IPS-11a (cell line): ENCODE measurements around the gene UST.
"Not testable (repeated sequence)": the region's sequence is repeated elsewhere in the genome, so short reads cannot be mapped to it uniquely, and the experiment has no call there.

Experiments used
- H3K4me3 ChIP-seq: one replicate; pipeline ENCODE4 v1.5.1; 2013; ENCODE audit warnings: low read depth, low read length, control low read depth

Gene UST

DNA sequence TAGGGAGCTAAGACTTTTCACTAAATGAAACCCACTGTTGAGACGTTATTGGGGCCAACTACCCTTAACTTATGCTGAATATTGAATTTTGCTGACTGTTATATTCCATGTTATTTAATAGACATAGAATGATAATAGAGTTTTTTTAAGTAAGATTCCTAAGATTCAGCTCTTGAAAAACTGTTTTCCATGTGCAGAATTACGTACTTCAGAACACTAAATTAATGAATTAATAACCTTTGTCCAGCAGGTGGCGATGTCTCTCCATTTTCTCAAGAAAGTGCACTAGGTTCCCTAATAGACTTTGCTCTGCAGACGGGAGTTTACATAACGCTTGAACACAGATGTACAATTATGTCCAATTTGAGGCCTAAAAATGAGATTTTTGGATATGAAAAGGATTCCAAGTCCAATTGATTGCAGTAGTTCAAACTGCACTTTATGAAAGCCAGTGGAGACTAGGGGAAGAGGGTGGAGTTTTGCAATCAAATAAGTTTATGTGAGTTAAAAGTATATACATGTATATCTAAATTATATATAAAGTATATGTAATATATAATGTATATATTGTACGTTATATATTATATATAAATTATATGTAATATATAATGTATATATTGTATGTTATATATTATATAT lies 282.1 kb downstream of the UST start:
- H3K4me3 ChIP-seq, result no peak overlapping the region

DNA sequence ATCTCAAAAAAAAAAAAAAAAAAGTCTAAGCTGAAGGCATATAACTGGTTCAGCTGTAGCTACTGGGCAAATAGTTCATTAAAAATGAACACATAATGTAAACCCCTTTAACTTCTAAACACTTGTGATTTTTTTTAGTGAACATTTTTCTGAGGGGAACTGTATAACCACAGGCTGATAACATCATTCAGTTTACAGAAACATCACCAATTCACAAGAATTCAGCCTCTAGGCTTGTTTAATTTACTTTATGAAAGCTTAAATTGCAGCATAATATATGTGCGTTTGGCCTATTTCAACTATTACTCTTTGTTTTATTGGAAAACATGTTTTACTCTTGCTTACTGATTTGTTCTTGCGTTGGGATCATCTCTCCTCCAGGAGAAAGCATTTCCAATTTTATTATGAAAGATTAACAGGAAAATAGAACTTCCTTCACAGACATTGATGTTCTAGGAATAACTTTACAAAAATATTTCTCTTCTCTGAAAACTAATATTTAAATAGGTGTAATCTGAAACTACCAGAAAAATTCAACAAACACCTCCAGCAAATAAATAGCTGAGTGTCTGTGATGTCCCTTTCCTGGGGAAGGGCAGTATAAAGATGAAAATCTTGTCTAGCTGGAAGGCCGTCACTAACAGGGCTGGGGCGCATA lies 284.5 kb downstream of the UST start:
- H3K4me3 ChIP-seq, result no peak overlapping the region

DNA sequence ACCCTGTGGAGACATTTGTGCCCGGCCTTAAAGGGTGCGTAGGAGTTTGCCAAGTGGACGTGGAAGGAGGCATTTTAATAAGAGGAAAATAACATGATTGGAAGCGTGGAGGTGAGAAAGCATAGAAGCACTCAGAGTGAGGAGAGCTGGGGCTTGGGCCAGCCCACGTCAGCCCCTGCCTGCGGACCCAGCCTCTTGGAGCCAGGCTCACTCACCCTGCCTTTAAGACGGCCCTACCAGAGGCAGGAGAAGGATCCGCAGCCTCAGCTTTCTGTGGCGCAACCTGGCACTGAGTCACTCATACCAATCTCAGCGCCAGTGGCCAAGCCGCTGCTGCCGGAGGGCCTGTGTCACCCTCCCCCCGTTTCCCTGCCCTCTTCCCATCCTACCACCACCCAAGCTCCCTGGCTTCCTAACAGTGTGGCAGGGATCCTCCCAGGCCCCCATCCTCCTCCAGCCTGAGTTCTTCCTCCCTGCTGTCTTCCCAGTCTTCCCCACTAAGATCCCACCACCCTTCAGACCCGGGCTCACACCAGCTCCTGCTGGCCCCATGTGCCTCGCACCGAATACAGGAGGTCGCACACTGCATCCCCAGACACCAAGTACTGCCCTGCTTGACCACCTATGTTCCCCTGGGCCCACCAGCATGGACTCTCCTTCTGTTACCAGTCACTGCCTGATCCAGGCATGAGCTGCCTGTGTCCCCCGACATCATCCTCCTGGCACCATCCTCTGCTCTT lies 285.2 kb downstream of the UST start:
- H3K4me3 ChIP-seq, result no peak overlapping the region

DNA sequence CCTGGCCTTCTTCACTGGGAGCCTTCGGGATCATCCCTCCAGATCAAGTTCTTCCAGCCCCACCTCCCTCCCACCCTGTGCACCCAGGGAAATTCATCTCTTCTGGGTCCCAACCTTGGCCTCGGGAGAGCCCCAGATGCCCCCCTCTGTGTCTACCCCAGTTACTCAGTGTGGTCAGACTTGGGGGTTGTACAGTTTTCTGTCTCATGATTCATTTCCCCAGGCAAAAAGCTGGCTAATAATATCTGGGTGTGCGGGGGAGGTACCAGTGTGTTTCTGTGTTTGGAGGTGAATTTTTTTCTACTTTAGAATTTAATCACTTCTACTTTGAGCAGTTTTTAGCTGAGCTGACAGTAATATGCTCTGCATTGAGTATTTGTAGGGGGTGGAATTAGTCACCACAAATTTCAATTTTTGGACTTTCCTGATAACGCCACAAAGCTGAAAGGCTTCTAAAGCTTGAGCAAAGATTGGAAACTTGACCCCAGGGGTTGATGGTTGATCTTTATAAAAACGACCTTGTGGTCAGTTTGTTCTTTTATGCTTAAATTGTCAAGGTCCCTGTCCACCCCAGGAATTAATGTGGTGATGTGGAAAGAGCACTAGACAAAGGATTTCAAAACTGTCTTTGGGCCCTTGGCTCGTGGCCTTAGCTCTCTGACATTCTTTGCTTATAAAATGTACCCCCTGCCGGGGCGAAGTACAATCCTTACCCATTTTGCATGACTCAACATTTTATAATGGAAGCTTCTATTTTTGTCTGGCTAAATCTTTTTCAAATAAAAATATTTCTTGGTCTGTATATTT lies 286.0 kb downstream of the UST start:
- no peak overlapping the region for H3K4me3 ChIP-seq

DNA sequence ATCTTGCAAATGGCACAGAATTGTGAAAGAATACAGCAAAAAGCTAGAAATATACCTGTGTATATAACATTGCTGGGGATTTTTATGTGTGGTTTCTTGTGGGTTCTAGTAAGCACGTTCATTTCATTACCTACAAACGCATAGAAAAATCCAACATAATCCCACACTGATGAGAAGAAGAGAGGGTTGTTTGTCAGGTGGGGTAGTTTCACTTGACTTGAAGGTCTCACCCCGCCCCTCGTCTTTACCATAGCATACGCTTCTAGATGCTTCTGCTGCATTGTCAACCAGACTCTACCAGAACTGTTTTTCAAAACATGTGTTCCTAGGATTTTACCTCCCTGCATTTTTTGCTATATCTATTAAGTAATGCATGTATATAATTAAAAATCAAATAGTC lies 286.6 kb downstream of the UST start:
- no peak overlapping the region for H3K4me3 ChIP-seq

DNA sequence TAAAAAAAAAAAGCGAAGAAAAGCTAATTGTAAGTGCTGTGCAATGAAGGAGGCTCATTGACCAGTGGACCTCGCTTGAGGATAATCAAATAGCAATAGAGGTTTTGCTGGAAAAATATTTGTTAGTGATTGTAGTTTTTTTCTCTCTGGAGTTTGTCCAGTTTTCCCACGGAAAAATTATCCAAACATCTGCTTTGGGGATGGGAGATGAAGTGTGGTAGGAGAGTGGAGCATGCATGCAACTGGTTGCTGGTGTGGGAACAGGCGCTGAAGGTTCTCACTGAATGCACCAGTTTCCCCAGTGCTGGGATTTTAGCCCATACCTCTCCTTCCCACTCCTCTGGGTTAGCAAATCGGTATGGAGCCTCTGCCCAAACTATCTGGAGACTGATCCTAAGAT lies 288.9 kb downstream of the UST start:
- H3K4me3 ChIP-seq, result no peak overlapping the region

DNA sequence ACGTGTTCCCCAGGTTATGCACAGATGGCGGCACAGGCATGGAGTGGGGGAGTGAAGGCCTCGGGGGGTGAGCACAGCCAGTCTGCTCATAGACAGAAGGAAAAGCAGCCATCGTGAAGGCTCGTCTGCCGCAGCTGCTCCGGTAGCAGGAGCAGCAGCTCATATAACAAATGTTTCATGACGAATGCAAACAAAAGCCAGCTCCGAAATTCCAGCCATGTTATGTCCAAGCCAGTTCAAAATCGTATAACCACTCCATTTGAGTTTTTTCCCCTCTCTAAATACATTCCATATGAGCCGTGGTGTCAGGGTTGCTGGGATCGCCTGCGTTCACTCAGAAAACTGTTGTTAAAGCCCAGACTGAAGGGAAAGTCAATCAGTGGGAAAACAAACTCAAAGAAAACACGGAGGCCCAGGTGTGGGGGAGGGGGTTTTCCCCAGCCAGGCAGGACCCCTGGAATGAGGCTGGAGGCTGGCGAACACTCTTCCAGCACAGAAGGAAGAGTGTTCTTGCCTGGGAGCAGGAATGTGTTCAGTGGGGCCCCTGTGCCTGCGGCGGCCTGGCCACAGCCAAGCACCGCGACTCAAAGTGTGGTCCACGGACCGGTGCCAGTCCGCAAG lies 290.3 kb downstream of the UST start:
- no peak overlapping the region for H3K4me3 ChIP-seq

DNA sequence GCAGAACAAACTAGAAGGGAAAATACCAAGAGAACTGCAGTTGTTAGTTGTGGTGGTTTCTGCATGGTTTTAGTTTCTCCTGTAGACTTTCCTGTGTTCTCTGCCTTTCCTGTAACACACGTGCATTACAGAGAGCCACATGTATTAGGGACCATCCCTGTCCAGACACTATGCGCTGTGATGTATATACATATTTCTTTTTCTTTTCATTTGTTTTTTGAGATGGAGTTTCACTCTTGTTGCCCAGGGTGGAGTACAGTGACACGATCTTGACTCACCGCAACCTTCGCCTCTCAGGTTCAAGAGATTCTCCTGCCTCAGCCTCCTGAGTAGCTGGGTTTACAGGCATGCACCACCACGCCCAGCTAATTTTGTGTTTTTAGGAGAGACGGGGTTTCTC lies 292.2 kb downstream of the UST start:
- not testable (repeated sequence) for H3K4me3 ChIP-seq

DNA sequence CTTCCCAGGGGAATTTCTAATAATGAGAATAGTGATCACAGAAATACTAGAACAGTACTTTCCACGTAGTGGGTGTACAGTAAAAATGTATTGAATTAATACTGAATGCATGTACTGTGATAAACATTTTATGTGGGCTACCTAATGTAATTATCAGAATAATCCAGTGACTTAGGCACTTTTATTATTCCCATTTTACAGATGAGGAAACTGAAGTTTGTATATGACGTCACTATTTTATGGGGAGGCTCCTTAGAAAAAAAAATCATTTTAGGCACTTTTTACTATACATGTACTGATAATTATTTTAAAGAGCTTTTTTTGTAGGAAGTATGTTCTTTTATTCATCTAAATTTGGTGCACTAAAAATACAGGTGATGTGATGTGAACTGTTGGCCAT lies 295.1 kb downstream of the UST start:
- H3K4me3 ChIP-seq, result no peak overlapping the region

DNA sequence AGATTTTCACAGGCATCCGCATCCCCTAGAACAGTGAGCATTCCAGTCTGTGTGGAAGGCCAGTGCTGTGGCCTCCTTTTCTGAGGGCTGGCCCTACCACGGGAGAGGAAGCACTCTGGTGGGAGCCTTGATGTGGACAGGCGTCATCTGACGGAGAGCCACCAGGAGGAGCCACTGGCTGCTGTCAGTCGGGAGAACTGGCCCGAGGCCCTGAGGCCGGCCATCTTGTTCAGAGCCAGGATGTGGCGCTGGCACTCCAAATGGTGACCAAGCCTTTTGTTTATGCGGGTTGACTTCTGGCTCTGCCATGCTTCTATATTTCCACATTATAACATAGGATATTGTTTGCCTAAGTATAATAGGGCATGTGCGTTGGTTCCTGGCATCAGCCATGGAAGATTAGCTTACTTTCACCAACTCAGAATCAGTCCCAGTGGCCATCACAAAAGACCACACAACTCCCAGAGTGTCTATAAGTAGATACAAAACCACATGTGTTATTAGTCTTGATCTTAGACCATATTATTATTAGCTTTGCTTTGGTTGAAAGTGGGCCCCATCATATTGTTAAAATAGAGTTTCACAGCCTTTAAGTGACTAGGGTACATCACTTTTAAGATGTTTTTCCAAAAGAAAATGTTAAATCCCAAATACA lies 296.8 kb downstream of the UST start:
- no peak overlapping the region for H3K4me3 ChIP-seq

DNA sequence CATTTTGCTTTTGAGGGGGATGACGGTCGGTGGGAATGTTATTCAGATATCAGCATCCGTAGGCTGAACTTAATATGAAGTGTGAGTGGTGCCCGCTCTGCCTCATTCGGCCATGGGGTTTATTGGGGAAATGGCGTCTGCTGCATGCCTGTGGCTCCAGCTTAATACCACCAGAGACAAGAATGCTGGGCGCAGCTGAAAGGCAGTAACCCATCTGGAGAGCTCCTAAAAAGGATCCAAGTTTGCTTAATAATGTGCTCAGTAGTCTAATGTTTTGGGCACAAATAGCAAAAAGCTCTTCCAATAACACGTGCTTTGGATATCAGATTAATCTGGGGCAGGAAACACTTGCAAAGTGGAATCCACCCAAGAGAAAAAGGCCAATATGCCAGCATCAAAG lies 297.7 kb downstream of the UST start:
- H3K4me3 ChIP-seq, result no peak overlapping the region

DNA sequence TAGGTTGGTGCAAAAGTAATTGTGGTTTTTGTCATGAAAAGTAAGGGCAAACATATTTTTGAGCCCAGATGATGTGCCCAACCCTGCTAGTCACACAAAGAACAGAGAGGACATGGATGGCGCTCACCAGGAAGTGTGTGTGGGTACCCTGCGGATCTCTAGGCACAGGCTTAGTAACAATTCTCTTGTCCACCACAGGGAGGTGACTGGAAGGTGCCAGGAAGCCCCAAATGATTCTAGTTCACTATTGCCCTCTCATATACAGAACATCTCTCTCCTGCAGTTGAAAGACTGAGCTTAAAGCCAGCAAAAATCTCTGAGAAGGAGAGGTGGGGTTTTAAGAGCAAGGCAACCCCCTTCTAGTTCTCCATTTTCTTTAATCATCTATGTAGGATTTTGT lies 298.6 kb downstream of the UST start:
- H3K4me3 ChIP-seq, result no peak overlapping the region

DNA sequence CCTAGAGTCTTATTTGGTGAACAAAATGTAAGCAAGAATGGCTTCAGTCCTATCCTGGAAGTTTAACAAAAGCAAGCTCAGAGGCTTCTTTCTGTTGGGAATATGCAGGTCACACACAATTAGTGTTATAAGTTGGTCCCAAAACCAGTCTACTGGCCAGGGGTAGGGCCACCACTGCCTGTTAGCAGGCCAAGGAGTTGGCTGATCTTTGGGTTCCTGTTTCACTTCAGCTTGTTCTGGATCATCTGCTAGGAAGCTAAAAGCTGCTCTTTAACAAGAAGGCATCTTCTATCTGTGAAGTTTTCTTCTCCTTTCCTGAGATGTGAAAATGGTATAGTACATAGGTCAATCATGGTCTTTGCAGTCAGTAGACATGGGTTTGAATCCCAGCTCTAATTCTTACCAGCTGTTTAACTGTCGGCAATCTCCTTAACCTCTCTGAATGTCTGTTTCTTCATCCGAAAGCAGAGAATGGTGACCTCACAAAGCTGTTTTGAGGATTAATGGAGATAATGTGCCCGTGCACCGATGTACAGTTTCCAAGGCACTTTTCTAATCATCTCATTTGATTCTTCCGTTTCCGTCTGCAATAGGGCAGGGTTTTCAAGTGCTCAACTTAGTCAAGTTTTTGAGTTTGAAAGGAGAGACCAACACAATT lies 299.5 kb downstream of the UST start:
- no peak overlapping the region for H3K4me3 ChIP-seq

DNA sequence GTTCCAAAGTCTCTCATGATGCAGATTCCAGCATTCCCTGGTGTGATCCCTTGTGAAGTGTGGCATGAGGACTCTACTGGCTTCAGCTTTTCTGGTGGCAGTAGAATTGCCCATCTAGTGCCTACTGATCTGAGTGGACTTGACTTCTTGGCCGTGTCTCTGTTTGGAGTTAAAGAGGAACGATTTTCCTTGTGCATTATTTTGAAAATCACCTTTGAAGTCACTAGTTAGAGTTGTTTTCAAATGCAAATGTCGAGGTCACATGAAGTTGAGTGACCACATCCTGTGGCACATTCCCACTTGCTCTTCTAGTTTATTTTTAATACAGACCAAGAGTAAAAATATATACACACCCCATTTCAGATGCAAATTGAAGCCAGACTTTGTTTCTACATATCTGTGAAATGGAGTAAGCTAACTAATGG lies 300.0 kb downstream of the UST start:
- H3K4me3 ChIP-seq, result no peak overlapping the region

DNA sequence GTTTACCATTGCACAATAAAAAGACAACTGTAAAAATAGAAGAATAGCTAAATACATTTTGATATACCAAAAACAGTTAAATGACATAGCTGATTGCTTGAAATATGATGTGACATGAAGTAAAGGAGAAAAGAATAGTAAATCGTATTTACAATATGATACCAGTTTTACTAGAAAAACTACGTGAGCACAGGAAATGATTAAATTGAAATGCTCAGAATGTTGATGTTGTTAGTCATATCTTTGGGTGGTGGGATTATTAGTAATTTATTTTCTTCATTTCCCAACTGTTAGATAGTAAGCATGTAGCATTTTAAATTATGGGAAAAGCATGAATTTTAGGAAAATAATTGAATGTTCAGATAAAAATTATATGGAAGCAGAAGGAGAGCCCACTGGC lies 302.4 kb downstream of the UST start:
- no peak overlapping the region for H3K4me3 ChIP-seq

DNA sequence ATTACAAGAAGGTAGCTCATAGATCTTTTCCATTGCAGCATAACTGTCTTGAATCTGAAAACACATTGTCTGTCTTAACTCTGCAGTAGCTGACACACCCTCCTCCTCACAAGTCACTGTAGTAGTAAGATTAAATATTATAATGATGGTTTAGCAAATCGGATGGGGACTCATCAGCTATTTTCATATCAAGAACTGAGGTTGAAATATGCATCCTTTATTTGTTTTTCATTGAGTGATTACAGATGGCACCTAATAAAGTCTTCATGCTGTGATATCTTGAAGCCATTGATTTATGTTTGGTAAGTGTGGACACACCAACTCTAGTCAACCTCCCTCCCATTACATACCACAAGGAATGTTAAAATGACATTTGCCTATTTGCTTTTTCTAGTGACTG lies 303.3 kb downstream of the UST start:
- no peak overlapping the region for H3K4me3 ChIP-seq

DNA sequence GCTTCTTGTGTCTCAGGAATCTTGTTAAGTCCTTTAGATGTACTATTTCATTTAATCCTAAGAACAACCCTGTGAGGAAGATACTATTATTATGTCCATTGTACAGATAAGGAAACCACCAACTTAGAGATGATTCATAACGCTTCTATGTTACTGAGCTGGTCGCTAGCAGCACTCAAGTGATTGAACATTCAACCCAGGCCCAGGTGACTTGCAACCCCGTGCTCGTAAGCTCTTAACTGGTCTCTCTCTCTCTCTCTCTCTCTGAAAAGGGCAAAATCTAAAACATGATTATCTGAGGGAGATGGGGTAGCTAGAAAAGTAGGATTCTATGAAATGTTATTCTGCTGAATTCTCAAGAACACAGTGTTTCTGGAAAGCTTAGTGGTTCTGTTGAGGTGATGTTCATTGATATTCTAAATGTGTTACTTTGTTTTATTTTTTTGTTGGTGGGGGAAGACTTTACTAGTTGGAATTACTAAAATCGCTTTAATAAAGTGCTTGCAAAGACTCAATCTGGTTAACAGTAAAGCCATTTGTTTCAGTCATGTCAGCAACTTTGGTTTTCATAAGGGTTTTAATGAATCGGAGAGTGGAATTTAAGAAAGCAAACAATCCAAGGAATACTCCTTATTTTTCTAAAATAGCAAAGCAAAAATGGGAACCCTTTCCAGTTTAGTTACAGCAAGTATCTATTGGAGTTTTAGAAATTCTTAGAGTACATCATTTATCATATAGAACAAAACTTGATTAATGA lies 305.7 kb downstream of the UST start:
- H3K4me3 ChIP-seq, result no peak overlapping the region

DNA sequence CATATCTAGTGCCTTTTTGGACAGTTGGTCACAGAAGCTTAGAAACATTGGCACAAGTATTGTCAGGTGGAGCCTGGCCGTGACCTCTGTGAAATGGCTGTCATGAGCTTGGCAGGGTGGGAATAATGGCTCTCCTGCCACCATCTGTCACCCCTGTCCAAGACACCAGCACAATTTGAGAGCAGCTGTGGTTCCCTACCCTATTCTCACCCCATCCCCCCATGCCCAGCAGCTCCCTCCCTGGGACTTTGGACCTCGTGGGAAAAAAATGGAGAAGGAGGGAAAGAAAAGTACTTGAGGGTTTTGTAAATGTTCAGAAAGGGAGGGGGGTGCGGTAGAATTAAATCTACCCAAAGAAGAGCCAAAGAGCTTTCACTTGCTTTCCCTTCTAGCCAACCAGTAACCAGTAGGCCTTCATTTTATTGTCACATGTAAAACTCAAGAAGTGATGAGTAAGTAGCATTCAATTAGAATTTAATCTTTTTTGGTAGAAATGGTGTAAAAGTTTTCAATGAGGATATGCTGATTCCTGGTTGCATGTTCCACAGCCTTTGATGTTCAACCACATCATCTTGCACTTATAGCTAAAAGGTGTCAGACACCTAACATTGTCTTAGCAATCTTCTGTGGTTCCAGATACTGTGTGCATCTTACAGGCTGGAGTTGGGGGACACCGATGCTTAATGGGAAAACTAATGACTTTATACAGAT lies 307.2 kb downstream of the UST start:
- H3K4me3 ChIP-seq, result no peak overlapping the region
